Caki2 (cell line): ENCODE data around the gene PYY. TPM values are rescaled to one million over a fixed set of nuclear protein-coding genes. Genes with fewer than 3 reads are reported as not detected.

Source experiments
- DNase-seq: peaks from one replicate; pipeline ENCODE4 v3.0.0-alpha.2; 2015; ENCODE audit warnings: low read depth
- in situ Hi-C: cut with HindIII; loops from 2 replicates; pipeline ENCODE4 v1.10.0; 2016; ENCODE audit warnings: low sequenced_read_pairs, low pct_unique_long_range_greater_than_20kb, mixed read lengths
- total RNA-seq: library from RNA; depleted of rRNA; stranded (reverse); fragments of >200 nt; shearing (Covaris generic); gene quantifications from 2 replicates; pipeline ENCODE4 v1.2.3, GENCODE V29; 2014; ENCODE audit warnings: low replicate concordance; rRNA removed

The PYY gene
- total RNA-seq, 1 experiment from 2014 or later, result not detected

DNA sequence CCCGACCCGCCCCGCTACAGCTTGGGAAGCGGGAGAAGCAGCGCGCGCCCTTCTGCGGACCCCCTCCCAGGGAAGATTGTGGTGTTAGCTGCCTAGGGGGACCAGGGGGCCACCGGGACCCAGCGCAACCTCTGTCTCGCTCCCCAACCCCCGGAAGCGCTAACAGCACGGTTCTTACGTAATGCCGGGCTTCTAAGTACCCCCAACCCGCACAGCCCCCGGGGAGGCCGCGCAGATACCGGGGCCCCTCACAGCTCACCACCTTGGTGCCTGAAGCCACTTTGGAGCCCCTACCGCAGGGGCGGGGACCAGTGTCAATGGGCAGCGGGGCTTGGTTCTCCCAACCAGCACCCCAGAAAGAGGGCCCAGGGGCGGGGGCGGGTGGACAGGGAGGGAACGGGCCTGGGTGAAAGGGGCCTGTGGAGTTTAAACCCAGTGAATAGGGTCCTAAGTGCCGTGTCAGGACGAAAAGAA is 46.8 kb downstream of the PYY start:
- in situ Hi-C loops, result no loop called here

DNA sequence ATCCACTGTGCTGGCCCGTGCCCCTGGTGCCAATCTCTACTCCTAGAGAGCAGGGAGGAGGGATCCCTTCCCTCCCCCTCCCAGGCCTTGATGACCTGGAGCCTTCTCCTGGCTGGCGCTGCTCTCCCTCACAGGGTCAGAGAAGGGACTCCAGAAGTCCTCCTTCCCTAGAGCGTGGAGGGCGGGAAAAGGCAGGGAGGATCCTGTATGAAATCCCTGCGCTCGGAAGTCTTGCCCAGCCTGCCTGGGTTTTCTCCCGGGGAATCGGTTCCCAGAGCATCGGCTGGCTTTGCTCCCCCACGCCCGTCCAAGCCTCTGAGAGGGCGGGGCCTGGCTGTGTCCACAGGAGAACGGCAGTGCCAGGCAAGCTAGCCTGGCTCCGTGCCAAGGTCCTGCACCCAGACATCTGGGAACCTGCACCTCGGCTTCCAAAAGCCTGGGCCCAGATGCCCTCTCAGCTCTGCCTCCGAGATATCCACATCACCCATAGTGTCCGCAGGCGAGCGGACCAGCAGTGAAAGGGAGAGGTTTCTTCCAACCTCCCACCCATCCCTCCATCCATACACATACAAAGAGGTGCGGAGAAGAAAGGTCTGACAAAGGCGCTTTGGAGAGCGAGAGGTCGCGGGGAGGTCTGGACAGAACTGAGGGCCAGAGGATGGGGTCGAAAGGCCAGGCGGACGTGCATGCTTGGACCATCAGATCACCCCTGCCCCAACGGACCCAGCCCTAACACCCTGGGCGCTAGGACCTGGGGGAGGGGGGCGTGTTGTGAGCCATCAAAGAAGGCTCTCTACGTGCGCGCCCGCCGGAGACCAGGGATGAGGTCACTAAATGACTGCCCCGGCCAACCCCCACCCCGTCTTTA is 47.5 kb downstream of the PYY start:
- in situ Hi-C loops, result no loop called here
- no peak for DNase-seq

More for the DNA sequence above, 46.8 kb downstream of the PYY start:
- DNase-seq, result no peak

DNA sequence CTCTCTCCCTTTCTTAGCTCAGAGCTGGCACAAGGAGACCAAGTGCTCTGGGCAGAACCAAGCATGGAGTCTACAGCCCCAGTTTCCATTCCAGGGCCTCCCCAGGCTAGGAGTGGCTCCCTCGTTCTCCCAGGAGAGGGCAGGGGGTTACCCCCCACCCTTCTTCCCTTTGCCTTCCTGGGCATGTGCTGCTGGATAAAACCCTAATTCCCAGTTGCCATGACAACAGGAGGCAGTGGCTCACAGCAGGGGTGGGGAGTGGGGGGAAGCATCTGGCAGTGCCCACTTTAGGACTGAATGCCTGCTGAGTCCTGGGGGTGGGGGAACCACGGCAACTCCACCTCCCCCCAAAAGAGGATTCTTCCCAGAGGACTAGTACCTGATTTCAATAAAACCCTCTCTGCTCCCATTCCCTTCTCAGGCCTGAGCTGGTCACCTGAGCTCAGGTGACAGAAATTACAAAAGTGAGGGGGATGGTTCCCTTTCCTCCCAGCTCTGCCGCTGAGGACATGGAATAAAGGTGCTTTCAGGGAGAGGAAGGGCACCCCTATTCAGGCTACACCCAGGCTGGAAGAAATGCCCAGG is 48.2 kb downstream of the PYY start:
- in situ Hi-C loops, result no loop called here
- DNase-seq, result no peak

Other genes starting within 250 kb of the PYY start
- gene SOST, start 195.1 kb downstream of the PYY start, total RNA-seq, result 1.8 and 2.4 TPM in 2 replicates
- gene DUSP3, start 175.0 kb downstream of the PYY start, total RNA-seq, result 48.7 and 54.8 TPM in 2 replicates
- not detected in 2 replicates for gene CFAP97D1, start 173.5 kb downstream of the PYY start, total RNA-seq
- gene MPP3, start 120.8 kb downstream of the PYY start, total RNA-seq, result 10.0 and 11.6 TPM in 2 replicates
- not detected in 2 replicates for gene CD300LG, start 106.8 kb downstream of the PYY start, total RNA-seq
- 4.8 and 8.1 TPM in 2 replicates for gene MPP2, start 46.4 kb downstream of the PYY start, total RNA-seq
- not detected in 2 replicates for gene PPY, start 11.5 kb downstream of the PYY start, total RNA-seq
- 1.5 and 3.0 TPM in 2 replicates for gene NAGS, start 50.7 kb upstream of the PYY start, total RNA-seq
- gene TMEM101, start 61.0 kb upstream of the PYY start, total RNA-seq, result 98.2 and 101 TPM in 2 replicates
- gene LSM12, start 112.7 kb upstream of the PYY start, total RNA-seq, result 77.9 and 126 TPM in 2 replicates
- gene G6PC3, start 116.8 kb upstream of the PYY start, total RNA-seq, result 42.4 and 50.6 TPM in 2 replicates
- 30.9 and 38.0 TPM in 2 replicates for gene HDAC5, start 169.7 kb upstream of the PYY start, total RNA-seq
- gene HROB, start 188.0 kb upstream of the PYY start, total RNA-seq, result 3.0 and 5.7 TPM in 2 replicates
- not detected in 2 replicates for gene ASB16, start 216.8 kb upstream of the PYY start, total RNA-seq
- 37.5 and 66.0 TPM in 2 replicates for gene TMUB2, start 233.0 kb upstream of the PYY start, total RNA-seq
- 19.9 and 28.8 TPM in 2 replicates for gene ATXN7L3, start 245.9 kb upstream of the PYY start, total RNA-seq